Stimulated activated naive CD4-positive, alpha-beta T cell treated with Interleukin-2 at 50 U/mL for 16 hours (primary cell): Measurements from ENCODE around the gene RAB43.
"Not testable (repeated sequence)": the region's sequence is repeated elsewhere in the genome, so short reads cannot be mapped to it uniquely, and the experiment has no call there.

ENCODE experiments used
- DNase-seq: peaks from one replicate; lab custom pipeline; 2025; lab: John Stamatoyannopoulos, UW

RAB43 gene

GRCh38 chr3:129095285-129095684 is 26.3 kb downstream of the RAB43 start:
- DNase-seq: no peak

GRCh38 chr3:129088312-129088711 is 33.3 kb downstream of the RAB43 start:
- DNase-seq: not testable (repeated sequence)

GRCh38 chr3:129087904-129088303 is 33.7 kb downstream of the RAB43 start:
- not testable (repeated sequence) for DNase-seq

GRCh38 chr3:129087138-129087702 is 34.4 kb downstream of the RAB43 start:
- no peak for DNase-seq

GRCh38 chr3:129085818-129086217 is 35.8 kb downstream of the RAB43 start:
- no peak for DNase-seq

- DNase-seq: no peak
These were observed 36.4 kb downstream of the RAB43 start for GRCh38 chr3:129085165-129085715.

GRCh38 chr3:129084501-129084900 is 37.1 kb downstream of the RAB43 start:
- no peak for DNase-seq

GRCh38 chr3:129082026-129082425 is 39.6 kb downstream of the RAB43 start:
- DNase-seq: no peak

GRCh38 chr3:129081503-129081902 is 40.1 kb downstream of the RAB43 start:
- DNase-seq: no peak

- DNase-seq: no peak
These were observed 43.1 kb downstream of the RAB43 start for GRCh38 chr3:129078510-129078909.

GRCh38 chr3:129077222-129077621 is 44.4 kb downstream of the RAB43 start:
- no peak for DNase-seq

GRCh38 chr3:129070086-129070885 is 51.3 kb downstream of the RAB43 start:
- no peak for DNase-seq

GRCh38 chr3:129069313-129070085 is 52.1 kb downstream of the RAB43 start:
- not testable (repeated sequence) for DNase-seq

- DNase-seq: no peak
These were observed 53.2 kb downstream of the RAB43 start for GRCh38 chr3:129068291-129068886.

- DNase-seq: not testable (repeated sequence)
These were observed 53.9 kb downstream of the RAB43 start for GRCh38 chr3:129067719-129068118.

- DNase-seq: no peak
These were observed 55.9 kb downstream of the RAB43 start for GRCh38 chr3:129065720-129066073.

- no peak for DNase-seq
These were observed 56.4 kb downstream of the RAB43 start for GRCh38 chr3:129065016-129065719.

GRCh38 chr3:129063841-129064482 is 57.6 kb downstream of the RAB43 start:
- no peak for DNase-seq

- DNase-seq: no peak
These were observed 58.4 kb downstream of the RAB43 start for GRCh38 chr3:129063091-129063640.

GRCh38 chr3:129061888-129062834 is 59.4 kb downstream of the RAB43 start:
- DNase-seq: no peak
